ENCODE data around the gene EFCAB13.
"Not testable (repeated sequence)": the region's sequence is repeated elsewhere in the genome, so short reads cannot be mapped to it uniquely, and the experiment has no call there.

Gene EFCAB13

GRCh38 chr17:47330548-47330947 is 6.8 kb downstream of the EFCAB13 start:
- no peak for DNase-seq (ENCODE audit: low spot score)

DNA sequence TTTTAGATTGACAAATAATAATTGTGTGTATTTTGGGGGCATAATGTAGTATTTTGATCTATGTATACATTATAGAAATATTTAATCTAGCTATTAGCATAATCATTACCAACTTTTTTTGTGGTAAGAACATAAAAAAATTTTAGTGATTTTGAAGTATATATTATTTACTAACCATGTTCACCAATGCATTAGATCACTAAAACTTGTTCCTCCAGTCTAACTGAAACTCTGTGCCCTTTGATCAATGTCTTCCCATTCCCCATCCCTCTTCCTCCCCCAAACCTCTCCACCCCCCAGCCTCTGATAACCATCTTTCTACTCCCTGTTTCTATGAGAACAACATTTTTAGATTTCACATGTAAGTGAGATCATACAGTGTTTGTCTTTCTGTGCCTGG is 8.5 kb downstream of the EFCAB13 start:
- no peak for DNase-seq (ENCODE audit: low spot score)

GRCh38 chr17:47335101-47335936 is 11.6 kb downstream of the EFCAB13 start:
- no peak for DNase-seq (ENCODE audit: low spot score)

GRCh38 chr17:47338026-47338425 is 14.3 kb downstream of the EFCAB13 start:
- no peak for DNase-seq (ENCODE audit: low spot score)

- no peak for DNase-seq (ENCODE audit: low spot score)
Measured at GRCh38 chr17:47352848-47353247, 29.1 kb downstream of the EFCAB13 start.

DNA sequence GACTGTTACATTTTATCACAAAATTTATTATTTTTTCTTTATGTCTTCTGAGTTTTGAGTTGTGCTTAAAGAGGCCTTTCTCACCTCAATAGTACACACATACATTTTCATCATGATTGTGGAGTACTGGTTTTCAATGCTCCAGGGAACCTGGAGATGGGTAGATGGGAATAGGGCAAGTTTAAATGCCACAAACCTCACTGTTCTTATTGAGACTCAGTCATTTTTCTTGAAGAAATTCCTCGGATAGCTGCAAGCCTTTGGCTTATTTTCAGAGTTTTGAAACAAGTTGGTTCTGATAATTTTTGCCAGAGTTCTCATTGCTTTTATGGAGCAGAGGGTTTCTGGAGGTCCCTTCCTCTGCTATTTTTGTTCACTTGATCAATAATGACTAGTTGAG is 34.9 kb downstream of the EFCAB13 start:
- no peak for DNase-seq (ENCODE audit: low spot score)

GRCh38 chr17:47363171-47363570 is 39.4 kb downstream of the EFCAB13 start:
- no peak for DNase-seq (ENCODE audit: low spot score)

GRCh38 chr17:47367257-47367656 is 43.5 kb downstream of the EFCAB13 start:
- DNase-seq (ENCODE audit: low spot score) = no peak

- DNase-seq (ENCODE audit: low spot score) = peak; percentile 8
Measured at GRCh38 chr17:47368262-47368661, 44.5 kb downstream of the EFCAB13 start.

DNA sequence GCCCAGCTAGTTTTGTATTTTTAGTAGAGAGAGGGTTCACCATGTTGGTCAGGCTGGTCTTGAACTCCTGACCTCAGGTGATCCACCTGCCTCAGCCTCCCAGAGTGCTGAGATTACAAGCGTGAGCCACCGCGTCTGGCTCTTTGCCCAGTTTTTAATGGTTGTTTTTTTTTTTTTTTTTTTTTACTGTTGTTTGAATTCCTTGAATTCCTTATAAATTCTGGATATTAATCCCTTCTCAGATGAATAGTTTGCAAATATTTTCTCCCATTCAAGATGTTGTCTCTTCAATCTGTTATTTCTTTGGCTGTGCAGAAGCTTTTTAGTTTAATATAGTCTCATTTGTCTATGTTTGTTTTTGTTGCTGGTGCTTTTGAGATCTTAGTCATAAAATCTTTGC is 47.1 kb downstream of the EFCAB13 start:
- DNase-seq (ENCODE audit: low spot score) = not testable (repeated sequence)

DNA sequence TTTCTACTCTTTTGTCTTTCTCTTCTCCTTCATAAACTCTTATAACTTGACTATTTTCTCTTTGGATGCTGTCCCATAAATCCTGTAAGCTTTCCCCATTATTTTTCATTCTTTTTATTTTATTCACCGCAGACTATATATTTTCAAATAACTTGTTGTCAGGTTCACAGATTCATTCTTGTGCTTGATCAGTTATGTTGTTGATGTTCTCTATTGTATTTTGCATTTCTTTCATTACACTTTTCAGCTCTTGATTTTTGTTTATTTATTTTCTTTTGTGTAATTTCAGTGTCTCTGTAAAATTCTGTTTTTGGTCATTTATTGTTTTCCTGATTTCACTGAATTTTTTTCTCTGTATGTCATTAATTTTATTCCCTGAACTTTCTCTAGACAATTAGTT is 49.2 kb downstream of the EFCAB13 start:
- no peak for DNase-seq (ENCODE audit: low spot score)

GRCh38 chr17:47376247-47376646 is 52.5 kb downstream of the EFCAB13 start:
- DNase-seq (ENCODE audit: low spot score) = no peak

DNA sequence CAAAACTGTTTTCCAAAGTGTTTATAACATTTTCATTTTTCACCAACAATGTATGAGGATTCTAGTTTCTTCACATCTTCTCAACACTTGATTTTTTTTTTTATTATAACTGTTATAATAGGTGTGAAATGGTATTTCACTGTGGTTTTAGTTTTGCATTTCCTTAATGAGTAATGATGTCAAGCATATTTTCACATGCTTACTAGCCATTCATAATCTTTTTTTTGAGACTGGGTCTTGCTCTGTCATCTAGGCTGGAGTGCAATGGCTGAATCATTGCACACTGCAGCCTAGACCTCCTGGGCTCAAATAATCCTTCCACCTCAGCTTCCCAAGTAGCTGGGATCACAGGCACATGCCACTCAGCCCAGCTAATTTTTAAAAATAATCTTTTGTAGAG is 65.1 kb downstream of the EFCAB13 start:
- DNase-seq (ENCODE audit: low spot score) = no peak

- not testable (repeated sequence) for DNase-seq (ENCODE audit: low spot score)
Measured at GRCh38 chr17:47397532-47398128, 73.9 kb downstream of the EFCAB13 start.

GRCh38 chr17:47400333-47400732 is 76.6 kb downstream of the EFCAB13 start:
- DNase-seq (ENCODE audit: low spot score) = no peak

GRCh38 chr17:47401100-47401499 is 77.3 kb downstream of the EFCAB13 start:
- no peak for DNase-seq (ENCODE audit: low spot score)

DNA sequence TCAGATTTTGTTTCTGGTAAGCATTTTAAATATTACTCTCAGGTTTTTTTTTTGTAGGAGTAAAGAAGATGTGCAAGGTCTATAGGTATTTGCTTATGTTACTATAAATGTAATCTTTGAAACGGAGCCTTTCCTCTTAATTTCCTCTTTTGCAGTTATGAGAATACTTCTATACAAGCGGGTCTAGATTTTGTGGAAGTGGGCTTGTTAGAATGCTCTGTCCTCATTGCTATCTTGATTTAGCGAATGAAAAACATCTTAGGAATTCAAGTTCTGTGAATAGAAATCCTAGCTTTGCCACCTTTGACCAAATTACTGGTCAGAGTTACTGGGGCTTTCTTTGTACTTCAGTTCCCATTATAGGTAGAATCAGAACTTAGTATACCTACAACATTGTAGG is 80.3 kb downstream of the EFCAB13 start:
- no peak for DNase-seq (ENCODE audit: low spot score)

DNA sequence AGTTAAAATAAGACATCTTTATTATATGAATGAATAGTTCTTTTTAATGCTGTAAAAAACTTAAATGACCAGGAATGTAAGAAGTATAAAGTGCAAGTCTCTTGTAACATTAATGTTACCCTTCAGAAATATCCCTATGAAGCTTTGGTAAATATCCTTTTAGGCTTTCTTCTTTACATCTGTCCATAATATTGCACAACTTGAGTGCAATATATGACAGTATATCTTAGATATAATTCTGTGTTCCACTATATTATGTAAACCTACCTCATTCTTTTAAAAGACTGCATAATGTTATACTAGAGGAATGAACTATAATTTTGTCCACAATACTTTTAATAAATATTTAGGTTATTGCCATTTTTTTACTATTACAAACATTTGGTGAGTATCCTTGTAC is 81.1 kb downstream of the EFCAB13 start:
- no peak for DNase-seq (ENCODE audit: low spot score)

DNA sequence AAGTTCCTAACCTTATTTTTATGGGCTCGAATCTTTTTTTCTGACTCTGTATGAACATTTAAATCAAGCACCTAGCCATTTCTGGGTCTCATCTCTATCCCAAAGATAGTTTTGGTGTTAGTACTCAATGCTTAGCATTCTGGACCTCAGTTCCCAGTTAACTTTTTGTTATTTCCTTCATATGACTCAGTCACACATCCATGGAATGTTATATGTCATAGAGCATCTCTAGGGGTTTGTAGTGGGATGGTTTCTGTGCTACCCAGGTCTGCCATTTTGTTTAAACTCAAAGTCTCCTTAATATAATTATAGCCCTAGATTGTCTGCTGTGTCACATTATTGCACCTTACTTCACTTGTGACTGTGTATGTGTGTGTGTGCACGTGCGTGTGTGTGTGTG is 90.1 kb downstream of the EFCAB13 start:
- DNase-seq (ENCODE audit: low spot score) = no peak

DNA sequence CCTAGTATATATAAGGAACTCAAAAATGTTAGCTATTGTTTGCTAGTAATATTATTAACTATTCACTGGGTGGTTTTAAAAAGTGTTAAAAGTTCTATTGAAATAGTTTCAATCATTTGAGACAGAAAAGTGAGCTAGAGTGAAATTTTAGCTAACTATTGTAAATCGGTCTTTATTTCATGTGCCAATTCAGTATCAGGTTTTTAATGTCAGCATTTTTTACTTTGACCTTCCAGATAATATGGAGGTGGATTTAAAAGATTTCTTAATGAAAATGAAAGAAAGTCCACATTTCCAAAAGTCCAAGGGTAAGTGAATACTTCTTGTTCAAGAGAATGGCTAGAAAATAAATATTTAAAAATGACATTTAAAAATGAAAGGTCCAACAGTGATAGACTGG is 90.9 kb downstream of the EFCAB13 start:
- no peak for DNase-seq (ENCODE audit: low spot score)

DNA sequence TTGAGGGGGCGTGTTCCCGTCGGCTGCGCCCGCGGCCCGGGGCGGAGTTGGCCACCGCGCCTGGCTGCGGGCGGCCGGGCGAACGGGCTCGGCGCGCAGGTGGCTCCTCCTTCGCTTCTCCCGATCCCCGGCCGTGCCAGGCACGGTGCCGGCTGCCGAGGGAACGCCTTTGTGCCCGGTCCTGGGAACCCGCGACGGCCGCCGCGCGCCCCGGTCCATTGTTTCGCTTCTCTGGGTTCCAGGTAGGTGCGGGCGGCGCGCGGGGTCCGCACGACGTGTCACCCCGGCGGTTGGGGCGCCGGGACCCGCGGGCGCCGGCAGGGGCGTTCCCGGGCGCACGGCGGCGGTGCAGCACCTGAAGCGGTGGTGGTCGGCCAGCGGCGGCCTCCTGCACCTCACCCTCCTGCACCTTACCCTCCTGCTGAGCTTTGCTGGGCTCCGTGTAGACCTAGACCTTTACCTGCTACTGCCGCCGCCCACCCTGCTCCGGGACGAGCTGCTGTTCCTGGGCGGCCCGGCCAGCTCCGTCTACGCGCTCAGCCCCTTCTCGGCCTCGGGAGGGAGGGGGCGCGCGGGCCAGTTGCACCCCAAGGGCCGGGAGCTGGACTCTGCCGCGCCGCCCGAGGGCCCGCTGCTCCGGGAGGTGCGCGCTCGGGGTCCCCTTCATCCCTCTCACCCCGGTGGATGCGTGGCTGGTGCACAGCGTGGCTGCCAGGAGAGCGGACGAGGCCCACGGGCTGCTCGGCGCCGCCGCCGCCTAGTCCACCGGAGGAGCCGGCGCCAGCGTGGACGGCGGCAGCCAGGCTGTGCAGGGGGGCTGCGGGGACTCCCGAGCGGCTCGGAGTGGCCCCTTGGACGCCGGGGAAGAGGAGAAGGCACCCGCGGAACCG is 99.9 kb downstream of the EFCAB13 start:
- DNase-seq (ENCODE audit: low spot score) = no peak

DNA sequence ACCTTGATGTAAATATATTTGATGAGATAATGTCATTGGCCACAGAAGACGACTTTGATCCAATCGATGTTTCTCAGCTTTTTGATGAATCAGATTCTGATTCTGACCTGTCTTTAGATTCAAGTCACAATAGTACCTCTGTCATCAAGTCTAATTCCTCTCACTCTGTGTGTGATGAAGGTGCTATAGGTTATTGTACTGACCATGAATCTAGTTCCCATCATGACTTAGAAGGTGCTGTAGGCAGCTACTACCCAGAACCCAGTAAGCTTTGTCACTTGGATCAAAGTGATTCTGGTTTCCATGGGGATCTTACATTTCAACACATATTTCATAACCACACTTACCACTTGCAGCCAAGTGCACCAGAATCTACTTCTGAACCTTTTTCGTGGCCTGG is 101.5 kb downstream of the EFCAB13 start:
- DNase-seq (ENCODE audit: low spot score) = not testable (repeated sequence)
